Measurements from ENCODE around the gene SDF4.

- TF ChIP-seq, protein P1, sequence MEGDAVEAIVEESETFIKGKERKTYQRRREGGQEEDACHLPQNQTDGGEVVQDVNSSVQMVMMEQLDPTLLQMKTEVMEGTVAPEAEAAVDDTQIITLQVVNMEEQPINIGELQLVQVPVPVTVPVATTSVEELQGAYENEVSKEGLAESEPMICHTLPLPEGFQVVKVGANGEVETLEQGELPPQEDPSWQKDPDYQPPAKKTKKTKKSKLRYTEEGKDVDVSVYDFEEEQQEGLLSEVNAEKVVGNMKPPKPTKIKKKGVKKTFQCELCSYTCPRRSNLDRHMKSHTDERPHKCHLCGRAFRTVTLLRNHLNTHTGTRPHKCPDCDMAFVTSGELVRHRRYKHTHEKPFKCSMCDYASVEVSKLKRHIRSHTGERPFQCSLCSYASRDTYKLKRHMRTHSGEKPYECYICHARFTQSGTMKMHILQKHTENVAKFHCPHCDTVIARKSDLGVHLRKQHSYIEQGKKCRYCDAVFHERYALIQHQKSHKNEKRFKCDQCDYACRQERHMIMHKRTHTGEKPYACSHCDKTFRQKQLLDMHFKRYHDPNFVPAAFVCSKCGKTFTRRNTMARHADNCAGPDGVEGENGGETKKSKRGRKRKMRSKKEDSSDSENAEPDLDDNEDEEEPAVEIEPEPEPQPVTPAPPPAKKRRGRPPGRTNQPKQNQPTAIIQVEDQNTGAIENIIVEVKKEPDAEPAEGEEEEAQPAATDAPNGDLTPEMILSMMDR (IDR thresholded peaks at IDR 0.05 in 8 of 11, conservative IDR thresholded peaks at IDR 0.05 in 3 of 11), result no peak
- no peak for TF ChIP-seq POLR2A (IDR thresholded peaks at IDR 0.05)
Observed at GRCh38 chr1:1262071-1262470, 30.3 kb upstream of the SDF4 start.
